Measurements from ENCODE around the gene NFIC. TPM values are rescaled to one million over a fixed set of nuclear protein-coding genes. Genes with fewer than 3 reads are reported as not detected.
"Not testable (repeated sequence)": the region's sequence is repeated elsewhere in the genome, so short reads cannot be mapped to it uniquely, and the experiment has no call there.

Gene NFIC
- total and polyA plus RNA-seq, 4 donors, result 40.4 to 208 (median 49.8) TPM

- H3K4me3 ChIP-seq, result no peak overlapping the region
- H3K36me3 ChIP-seq (ENCODE audit: control insufficient read depth in 4 of 4, insufficient read depth in 4 of 4, low read length in 4 of 4), result peaks cover 5 to 54% (median 20%) of the 10 kb centered on the region in 4 donors
- no peak overlapping the region for H3K9ac ChIP-seq (ENCODE audit: insufficient read depth in 1 of 2, low read length in 2 of 2)
- WGBS, 2 donors, result 41 to 46% methylated on average over 31 to 33 of the region's 33 CpGs
- DNase-seq (peak; percentile 69 to 85 (median 80)), ATAC-seq (ENCODE audit: insufficient read depth, low FRiP score) (peak; percentile 36)
- no peaks in the 10 kb centered on the region for H3K9me3 ChIP-seq (ENCODE audit: control insufficient read depth in 4 of 4, insufficient read depth in 3 of 4, low read length in 3 of 4)
- no peak for TF ChIP-seq CTCF (IDR thresholded peaks at IDR 0.05; ENCODE audit: control extremely low read depth, extremely low read depth)
- H3K27ac ChIP-seq (ENCODE audit: low read depth in 1 of 2, low read length in 1 of 2), result peak overlapping the region; percentile 35 to 40
- no peaks in the 10 kb centered on the region for H3K27me3 ChIP-seq (ENCODE audit: control insufficient read depth in 3 of 3, insufficient read depth in 3 of 3, low read length in 2 of 3)
- peaks cover 0 to 20% (median 10%) of the 10 kb centered on the region in 5 donors for H3K4me1 ChIP-seq (ENCODE audit: control insufficient read depth in 5 of 5, insufficient read depth in 5 of 5, low read length in 5 of 5)
These were observed 77.7 kb downstream of the NFIC start for GRCh38 chr19:3443840-3444694.

GRCh38 chr19:3444695-3445234, 78.4 kb downstream of the NFIC start:
- Histone ChIP-seq H3K36me3 (ENCODE audit: control insufficient read depth in 4 of 4, insufficient read depth in 4 of 4, low read length in 4 of 4) (peaks cover 5 to 56% (median 22%) of the 10 kb centered on the region in 4 donors), H3K9ac (ENCODE audit: insufficient read depth in 1 of 2, low read length in 2 of 2) (no peak overlapping the region), H3K27ac (ENCODE audit: low read depth in 1 of 2, low read length in 1 of 2) (no peak overlapping the region), H3K4me3 (no peak overlapping the region), H3K27me3 (ENCODE audit: control insufficient read depth in 3 of 3, insufficient read depth in 3 of 3, low read length in 2 of 3) (no peaks in the 10 kb centered on the region), H3K4me1 (ENCODE audit: control insufficient read depth in 5 of 5, insufficient read depth in 5 of 5, low read length in 5 of 5) (peaks cover 0 to 20% (median 10%) of the 10 kb centered on the region in 5 donors), H3K9me3 (ENCODE audit: control insufficient read depth in 4 of 4, insufficient read depth in 3 of 4, low read length in 3 of 4) (no peaks in the 10 kb centered on the region)
- ATAC-seq (ENCODE audit: insufficient read depth, low FRiP score) (no peak), DNase-seq (no peak)
- WGBS, 2 donors, result 65 to 69% methylated on average over 24 of the region's 24 CpGs
- TF ChIP-seq CTCF (IDR thresholded peaks at IDR 0.05; ENCODE audit: control extremely low read depth, extremely low read depth), result no peak

- DNase-seq; ATAC-seq (ENCODE audit: insufficient read depth, low FRiP score); H3K27ac ChIP-seq (ENCODE audit: low read depth in 1 of 2, low read length in 1 of 2); H3K27me3 ChIP-seq (ENCODE audit: control insufficient read depth in 3 of 3, insufficient read depth in 3 of 3, low read length in 2 of 3); H3K4me3 ChIP-seq; H3K9ac ChIP-seq (ENCODE audit: insufficient read depth in 1 of 2, low read length in 2 of 2); H3K9me3 ChIP-seq (ENCODE audit: control insufficient read depth in 4 of 4, insufficient read depth in 3 of 4, low read length in 3 of 4): not testable (repeated sequence)
- H3K4me1 ChIP-seq (ENCODE audit: control insufficient read depth in 5 of 5, insufficient read depth in 5 of 5, low read length in 5 of 5), result peaks cover 2 to 20% (median 10%) of the 10 kb centered on the region in 5 donors
- whole genome bisulfite sequencing, 2 donors, result 97% methylated on average over 4 of the region's 4 CpGs
- H3K36me3 ChIP-seq (ENCODE audit: control insufficient read depth in 4 of 4, insufficient read depth in 4 of 4, low read length in 4 of 4), result peaks cover 5 to 48% (median 31%) of the 10 kb centered on the region in 4 donors
These were observed 80.3 kb downstream of the NFIC start for GRCh38 chr19:3446657-3447056.

- no peaks in the 10 kb centered on the region for H3K27me3 ChIP-seq (ENCODE audit: control insufficient read depth in 3 of 3, insufficient read depth in 3 of 3, low read length in 2 of 3)
- no peak overlapping the region for H3K27ac ChIP-seq (ENCODE audit: low read depth in 1 of 2, low read length in 1 of 2)
- peaks cover 0 to 2% (median 0%) of the 10 kb centered on the region in 4 donors for H3K9me3 ChIP-seq (ENCODE audit: control insufficient read depth in 4 of 4, insufficient read depth in 3 of 4, low read length in 3 of 4)
- no peak overlapping the region for H3K4me3 ChIP-seq
- no peak for TF ChIP-seq CTCF (IDR thresholded peaks at IDR 0.05; ENCODE audit: control extremely low read depth, extremely low read depth)
- H3K36me3 ChIP-seq (ENCODE audit: control insufficient read depth in 4 of 4, insufficient read depth in 4 of 4, low read length in 4 of 4), result peaks cover 15 to 52% (median 34%) of the 10 kb centered on the region in 4 donors
- ATAC-seq (ENCODE audit: insufficient read depth, low FRiP score) (no peak), DNase-seq (no peak)
- WGBS, 2 donors, result 97 to 98% methylated on average over 27 to 28 of the region's 28 CpGs
- H3K4me1 ChIP-seq (ENCODE audit: control insufficient read depth in 5 of 5, insufficient read depth in 5 of 5, low read length in 5 of 5), result peaks cover 2 to 17% (median 8%) of the 10 kb centered on the region in 5 donors
- no peak overlapping the region for H3K9ac ChIP-seq (ENCODE audit: insufficient read depth in 1 of 2, low read length in 2 of 2)
These were observed 82.4 kb downstream of the NFIC start for GRCh38 chr19:3448616-3449334.
